IMR-90 (cell line): Measurements from ENCODE around the gene MREG. TPM values are rescaled to one million over a fixed set of nuclear protein-coding genes. Genes with fewer than 3 reads are reported as not detected.

ENCODE experiments used
- ATAC-seq: fragments of 200-7000 bp; cut with Tn5 transposase; 2 replicates; pipeline ENCODE4 v1.9.1; 2020; ENCODE audit warnings: low read depth, mild to moderate bottlenecking, moderate library complexity
- BruUV-seq: library from RNA; stranded (reverse); fragments of 400-500 nt; replicated peaks from 2 replicates; lab custom pipeline; 2021; lab: Mats Ljungman, UMichigan
- CTCF ChIA-PET: fragments of 300-600 bp; formaldehyde crosslinking; extraction: SDS; loops from one replicate; lab custom pipeline; 2021; ENCODE audit warnings: antibody characterized with exemption; lab: Yijun Ruan, JAX
- POLR2A ChIA-PET: fragments of 300-600 bp; sonication (Branson Sonifier 250); formaldehyde crosslinking; loops from one replicate; lab custom pipeline; 2022; ENCODE audit warnings: antibody characterized with exemption; ENCODE audit not compliant: unreplicated experiment; lab: Charles Lee
- DNase-seq: peaks from one replicate; pipeline ENCODE4 v3.0.0; 2013
- H2AFZ ChIP-seq: replicated peaks from 2 replicates; pipeline ENCODE3; 2013; ENCODE audit warnings: low read length, mild to moderate bottlenecking; ENCODE audit not compliant: poor library complexity
- H2AK5ac ChIP-seq: 2 replicates; pipeline ENCODE4 v1.6.1; 2013; ENCODE audit warnings: low read depth, low read length, inconsistent platforms
- H2AK9ac ChIP-seq: replicated peaks from 2 replicates; pipeline ENCODE3; 2013; ENCODE audit warnings: mild to moderate bottlenecking, low read depth, low read length, moderate library complexity; ENCODE audit not compliant: poor library complexity
- H2BK120ac ChIP-seq: 2 replicates; pipeline ENCODE4 v1.6.1; 2013; ENCODE audit warnings: low read depth, low read length, inconsistent platforms
- H2BK15ac ChIP-seq: 3 replicates; pipeline ENCODE4 v1.6.1; 2013; ENCODE audit warnings: low read depth, low read length, inconsistent platforms
- H2BK20ac ChIP-seq: 2 replicates; pipeline ENCODE4 v1.6.1; 2013; ENCODE audit warnings: low read depth, mild to moderate bottlenecking, inconsistent platforms, low read length, moderate library complexity
- H2BK5ac ChIP-seq: 2 replicates; pipeline ENCODE4 v1.6.1; 2013; ENCODE audit warnings: mild to moderate bottlenecking, low read depth, low read length, inconsistent platforms; ENCODE audit not compliant: poor library complexity, severe bottlenecking
- H3K14ac ChIP-seq: replicated peaks from 2 replicates; pipeline ENCODE4 v1.6.1; 2013; ENCODE audit warnings: low read depth, low read length, inconsistent platforms
- H3K18ac ChIP-seq: 2 replicates; pipeline ENCODE4 v1.6.1; 2013; ENCODE audit warnings: low read depth, low read length, control low read depth
- H3K23ac ChIP-seq: 2 replicates; pipeline ENCODE4 v1.6.1; 2013; ENCODE audit warnings: low read depth, low read length, inconsistent platforms
- H3K27ac ChIP-seq: 2 replicates; pipeline ENCODE4 v1.5.1; 2013; ENCODE audit warnings: mild to moderate bottlenecking, control low read depth, low read length; ENCODE audit not compliant: insufficient read depth
- H3K27me3 ChIP-seq: 2 replicates; pipeline ENCODE4 v1.6.1; 2013; ENCODE audit warnings: low read length; ENCODE audit not compliant: control insufficient read depth, insufficient read depth
- H3K36me3 ChIP-seq: 2 replicates; pipeline ENCODE4 v1.6.1; 2013; ENCODE audit warnings: low read length, mixed read lengths; ENCODE audit not compliant: control insufficient read depth, insufficient read depth
- H3K4ac ChIP-seq: 2 replicates; pipeline ENCODE4 v1.6.1; 2013; ENCODE audit warnings: low read depth, low read length, inconsistent platforms
- H3K4me1 ChIP-seq: 2 replicates; pipeline ENCODE4 v1.6.1; 2013; ENCODE audit warnings: low read length, mixed read lengths; ENCODE audit not compliant: control insufficient read depth, insufficient read depth
- H3K4me2 ChIP-seq: 2 replicates; pipeline ENCODE4 v1.6.1; 2013; ENCODE audit warnings: low read depth, mild to moderate bottlenecking, control low read depth, low read length, moderate library complexity
- H3K4me3 ChIP-seq: 2 replicates; pipeline ENCODE4 v1.5.1; 2013; ENCODE audit warnings: low read depth, mild to moderate bottlenecking, control low read depth, low read length, moderate library complexity; ENCODE audit not compliant: insufficient read depth
- H3K56ac ChIP-seq: 2 replicates; pipeline ENCODE4 v1.6.1; 2013; ENCODE audit warnings: low read length, inconsistent platforms; ENCODE audit not compliant: insufficient read depth; ENCODE audit errors: extremely low read depth
- H3K79me1 ChIP-seq, 2 experiments: 2 replicates each; pipeline ENCODE4 v1.6.1; 2013; ENCODE audit warnings: low read length in 2 of 2, inconsistent platforms in 1 of 2, low read depth in 1 of 2
- H3K9ac ChIP-seq: 2 replicates; pipeline ENCODE4 v1.6.1; 2013; ENCODE audit warnings: low read depth, low read length, control low read depth
- H3K9me1 ChIP-seq: 2 replicates; pipeline ENCODE4 v1.6.1; 2013; ENCODE audit warnings: low read length, inconsistent platforms; ENCODE audit not compliant: insufficient read depth
- H3K9me3 ChIP-seq: 2 replicates; pipeline ENCODE4 v1.6.1; 2013; ENCODE audit warnings: low read length; ENCODE audit not compliant: control insufficient read depth, insufficient read depth
- H4K20me1 ChIP-seq: 2 replicates; pipeline ENCODE4 v1.6.1; 2013; ENCODE audit warnings: low read length, inconsistent platforms; ENCODE audit not compliant: insufficient read depth
- H4K5ac ChIP-seq: 2 replicates; pipeline ENCODE4 v1.6.1; 2013; ENCODE audit warnings: mild to moderate bottlenecking, low read depth, low read length, control low read depth
- H4K8ac ChIP-seq, 2 experiments: 2 replicates each; pipeline ENCODE4 v1.6.1; 2013; ENCODE audit warnings: low read depth in 2 of 2, low read length in 2 of 2, control low read depth in 1 of 2, inconsistent platforms in 1 of 2
- H4K91ac ChIP-seq: 2 replicates; pipeline ENCODE4 v1.6.1; 2013; ENCODE audit warnings: low read depth, low read length, inconsistent platforms; ENCODE audit not compliant: insufficient read depth
- CHD1 ChIP-seq: IDR thresholded peaks from 2 replicates; pipeline ENCODE4 v1.6.1; 2012; ENCODE audit warnings: low read depth, low read length, improper control_type of control experiment
- FOS ChIP-seq: fragments of 150-350 bp; IDR thresholded peaks from 2 replicates; pipeline ENCODE4 v1.6.1; 2016; ENCODE audit warnings: low read depth, low read length
- RAD21 ChIP-seq: IDR thresholded peaks from 2 replicates; pipeline ENCODE4 v1.6.1; 2012; ENCODE audit warnings: low read length, improper control_type of control experiment
- WGBS, 2 experiments: methylation state at CpG; one replicate each; pipeline versions ENCODE4 v1.1.5 to v1.1.7; 2013; ENCODE audit warnings: missing lambda C conversion rate in 2 of 2; ENCODE audit not compliant: insufficient read length in 1 of 2; ENCODE audit errors: extremely low coverage in 2 of 2; 5-methylcytosine and 5-hydroxymethylcytosine counted together
- dilution Hi-C: fragments of 300-500 bp; cut with HindIII; formaldehyde crosslinking; loops from one replicate; pipeline ENCODE4 v1.14.3; 2018; ENCODE audit warnings: low sequenced_read_pairs; ENCODE audit not compliant: unreplicated experiment
- in situ Hi-C: fragments of 300-500 bp; cut with MboI; formaldehyde crosslinking; loops from 3 replicates; pipeline ENCODE4 v1.14.3; 2019; ENCODE audit warnings: low sequenced_read_pairs, inconsistent platforms, mixed read lengths
- intact Hi-C: fragments of 100-400 bp; cut with micrococcal nuclease; formaldehyde crosslinking; loops from 2 replicates; pipeline ENCODE4 v1.10.0; 2022
- polyA plus RNA-seq, 3 experiments: library from polyadenylated mRNA; depleted of rRNA; stranded (reverse); fragments of >200 nt; gene quantifications; 2 replicates each; pipeline ENCODE4 v1.2.3, GENCODE V29; 2012; ENCODE audit warnings: low replicate concordance in 1 of 3
- total RNA-seq: library from RNA; depleted of rRNA; stranded (reverse); fragments of >200 nt; gene quantifications from 2 replicates; pipeline ENCODE4 v1.2.3, GENCODE V29; 2012
- TF ChIP-seq, protein P1 (sequence below): fragments of 150-350 bp; IDR thresholded peaks from 2 replicates; pipeline ENCODE4 v1.6.1; 2017; ENCODE audit warnings: mild to moderate bottlenecking, antibody characterized with exemption, low read length, low read depth

MREG gene
- total and polyA plus RNA-seq, 2 of the 4 experiments (the other 2 are of a cell fraction): 1.0 to 1.8 TPM

DNA sequence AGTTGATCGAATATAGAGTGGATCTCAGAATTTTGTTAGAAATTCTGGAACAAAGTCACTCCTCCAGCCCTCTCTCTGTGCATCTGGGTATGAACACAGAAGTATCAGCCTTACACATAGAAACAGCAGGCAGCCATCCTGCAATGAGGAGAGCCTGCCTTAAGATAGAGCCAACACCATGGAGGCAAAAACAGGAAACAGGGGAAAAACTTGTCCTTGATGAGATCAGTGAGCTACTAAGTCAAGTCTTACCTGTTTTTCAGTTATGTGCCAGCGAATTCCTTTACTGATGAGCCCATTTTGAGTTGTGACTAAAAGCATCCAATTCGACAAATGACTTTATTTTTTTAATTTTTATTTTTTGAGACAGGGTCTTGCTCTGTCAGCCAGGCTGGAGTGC is 26.6 kb upstream of the MREG start:
- H3K9me1 ChIP-seq: no peaks in the 10 kb centered on the region
- H2BK20ac ChIP-seq: no peak overlapping the region
- H2BK15ac ChIP-seq: no peak overlapping the region
- WGBS, 2 experiments: no CpG with 5 or more reads among the region's 3 CpGs
- ChIA-PET POLR2A (no interaction called here), CTCF (interaction anchor here (1.0 kb wide), 1 partner anchor 17 kb away, joined by 4 read pairs; no protein-coding TSS in a partner anchor)
- H3K9me3 ChIP-seq: no peaks in the 10 kb centered on the region
- no peak overlapping the region for H4K5ac ChIP-seq
- H4K91ac ChIP-seq: no peak overlapping the region
- H3K27ac ChIP-seq: no peak overlapping the region
- H2AK5ac ChIP-seq: no peak overlapping the region
- intact Hi-C loops (loop anchor here (10.0 kb wide), 1 partner anchor 625 kb away; no protein-coding TSS in a partner anchor), dilution Hi-C loops (no loop called here), in situ Hi-C loops (no loop called here)
- no peak overlapping the region for H3K9ac ChIP-seq
- no peaks in the 10 kb centered on the region for H3K27me3 ChIP-seq
- H2BK5ac ChIP-seq: no peak overlapping the region
- no peak overlapping the region for H2AFZ ChIP-seq
- H3K4me2 ChIP-seq: no peak overlapping the region
- H3K56ac ChIP-seq: no peak overlapping the region
- no peak overlapping the region for H3K23ac ChIP-seq
- no TSS peak for BruUV-seq
- TF ChIP-seq, protein P1, sequence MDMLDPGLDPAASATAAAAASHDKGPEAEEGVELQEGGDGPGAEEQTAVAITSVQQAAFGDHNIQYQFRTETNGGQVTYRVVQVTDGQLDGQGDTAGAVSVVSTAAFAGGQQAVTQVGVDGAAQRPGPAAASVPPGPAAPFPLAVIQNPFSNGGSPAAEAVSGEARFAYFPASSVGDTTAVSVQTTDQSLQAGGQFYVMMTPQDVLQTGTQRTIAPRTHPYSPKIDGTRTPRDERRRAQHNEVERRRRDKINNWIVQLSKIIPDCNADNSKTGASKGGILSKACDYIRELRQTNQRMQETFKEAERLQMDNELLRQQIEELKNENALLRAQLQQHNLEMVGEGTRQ: no peak
- TF ChIP-seq FOS (no peak), CHD1 (no peak), RAD21 (no peak)
- no peak overlapping the region for H4K8ac ChIP-seq
- no peaks in the 10 kb centered on the region for H3K4me1 ChIP-seq
- no peaks in the 10 kb centered on the region for H3K36me3 ChIP-seq
- H3K14ac ChIP-seq: no peak overlapping the region
- no peak overlapping the region for H2BK120ac ChIP-seq
- no peaks in the 10 kb centered on the region for H3K79me1 ChIP-seq
- H3K4ac ChIP-seq: no peak overlapping the region
- DNase-seq (no peak), ATAC-seq (no peak)
- no peaks in the 10 kb centered on the region for H4K20me1 ChIP-seq
- H3K4me3 ChIP-seq: no peak overlapping the region
- no peak overlapping the region for H3K18ac ChIP-seq
- no peak overlapping the region for H2AK9ac ChIP-seq
